H9 (cell line): ENCODE data around the gene ULK4. TPM values are rescaled to one million over a fixed set of nuclear protein-coding genes. Genes with fewer than 3 reads are reported as not detected.

Source experiments
- DNase-seq: peaks from one replicate; pipeline ENCODE4 v3.0.0-alpha.2; 2017
- H2AFZ ChIP-seq: one replicate; pipeline ENCODE4 v1.6.1; 2013; ENCODE audit warnings: mild to moderate bottlenecking, low read length, control low read depth, moderate library complexity
- H2AK5ac ChIP-seq: 2 replicates; pipeline ENCODE4 v1.6.1; 2013; ENCODE audit warnings: low read length, control low read depth, mixed read lengths; ENCODE audit not compliant: insufficient read length
- H2BK120ac ChIP-seq: one replicate; pipeline ENCODE4 v1.6.1; 2013; ENCODE audit warnings: low read depth, mild to moderate bottlenecking, low read length, control low read depth, inconsistent platforms; ENCODE audit not compliant: poor library complexity, severe bottlenecking
- H2BK12ac ChIP-seq: 2 replicates; pipeline ENCODE4 v1.6.1; 2013; ENCODE audit warnings: low read length, control low read depth, mixed read lengths, low read depth; ENCODE audit not compliant: insufficient read length
- H2BK15ac ChIP-seq: 2 replicates; pipeline ENCODE4 v1.6.1; 2013; ENCODE audit warnings: low read depth, low read length, control low read depth
- H2BK20ac ChIP-seq: one replicate; pipeline ENCODE4 v1.6.1; 2013; ENCODE audit warnings: low read depth, mild to moderate bottlenecking, low read length, control low read depth, inconsistent platforms; ENCODE audit not compliant: poor library complexity, severe bottlenecking
- H2BK5ac ChIP-seq: 2 replicates; pipeline ENCODE4 v1.6.1; 2013; ENCODE audit warnings: low read length, control low read depth, mixed read lengths; ENCODE audit not compliant: insufficient read length
- H3K14ac ChIP-seq: 2 replicates; pipeline ENCODE4 v1.6.1; 2013; ENCODE audit warnings: low read length, control low read depth; ENCODE audit not compliant: insufficient read depth
- H3K18ac ChIP-seq: 2 replicates; pipeline ENCODE4 v1.6.1; 2013; ENCODE audit warnings: low read depth, mild to moderate bottlenecking, mixed read lengths, low read length, control low read depth; ENCODE audit not compliant: insufficient read length
- H3K23ac ChIP-seq: 2 replicates; pipeline ENCODE4 v1.6.1; 2013; ENCODE audit warnings: low read length, control low read depth, mixed read lengths, low read depth; ENCODE audit not compliant: insufficient read length
- H3K23me2 ChIP-seq: 2 replicates; pipeline ENCODE4 v1.6.1; 2013; ENCODE audit warnings: low read depth, mild to moderate bottlenecking, mixed read lengths, low read length, control low read depth; ENCODE audit not compliant: insufficient read length, poor library complexity, severe bottlenecking
- H3K27ac ChIP-seq: 2 replicates; pipeline ENCODE4 v1.5.1; 2013; ENCODE audit warnings: low read length, control low read depth, mixed read lengths, low read depth; ENCODE audit not compliant: insufficient read length
- H3K27me3 ChIP-seq: 2 replicates; pipeline ENCODE4 v1.6.1; 2013; ENCODE audit warnings: low read length, control low read depth, inconsistent platforms; ENCODE audit not compliant: insufficient read depth
- H3K4ac ChIP-seq: 2 replicates; pipeline ENCODE4 v1.6.1; 2013; ENCODE audit warnings: low read depth, mild to moderate bottlenecking, control low read depth, inconsistent platforms, low read length, moderate library complexity
- H3K4me1 ChIP-seq: 2 replicates; pipeline ENCODE4 v1.6.1; 2013; ENCODE audit warnings: low read length, control low read depth, inconsistent platforms; ENCODE audit not compliant: insufficient read depth
- H3K4me2 ChIP-seq: 2 replicates; pipeline ENCODE4 v1.6.1; 2013; ENCODE audit warnings: low read length, control low read depth, mixed read lengths; ENCODE audit not compliant: insufficient read length, insufficient read depth
- H3K56ac ChIP-seq: 2 replicates; pipeline ENCODE4 v1.6.1; 2013; ENCODE audit warnings: low read depth, mild to moderate bottlenecking, mixed read lengths, low read length, control low read depth; ENCODE audit not compliant: insufficient read length
- H3K79me1 ChIP-seq: 2 replicates; pipeline ENCODE4 v1.6.1; 2013; ENCODE audit warnings: low read depth, mild to moderate bottlenecking, moderate library complexity, low read length, control low read depth, inconsistent platforms; ENCODE audit not compliant: insufficient read depth, poor library complexity, severe bottlenecking
- H3K79me2 ChIP-seq: 2 replicates; pipeline ENCODE4 v1.6.1; 2013; ENCODE audit warnings: low read length, control low read depth, inconsistent platforms; ENCODE audit not compliant: insufficient read depth
- H3K9ac ChIP-seq: 2 replicates; pipeline ENCODE4 v1.6.1; 2013; ENCODE audit warnings: low read length, control low read depth, mixed read lengths; ENCODE audit not compliant: insufficient read length; ENCODE audit errors: extremely low read depth
- H3K9me3 ChIP-seq: one replicate; pipeline ENCODE4 v1.6.1; 2013; ENCODE audit warnings: low read depth, low read length, inconsistent platforms; ENCODE audit not compliant: control insufficient read depth
- H3T11ph ChIP-seq: one replicate; pipeline ENCODE4 v1.6.1; 2013; ENCODE audit warnings: mild to moderate bottlenecking, low read length, control low read depth, inconsistent platforms
- H4K20me1 ChIP-seq: one replicate; pipeline ENCODE4 v1.6.1; 2013; ENCODE audit not compliant: control insufficient read depth, insufficient read length, insufficient read depth
- H4K5ac ChIP-seq: 2 replicates; pipeline ENCODE4 v1.6.1; 2013; ENCODE audit warnings: low read depth, mild to moderate bottlenecking, mixed read lengths, low read length, control low read depth; ENCODE audit not compliant: insufficient read length
- H4K8ac ChIP-seq: replicated peaks from 2 replicates; pipeline ENCODE4 v1.6.1; 2013; ENCODE audit warnings: low read length, control low read depth, mixed read lengths, low read depth; ENCODE audit not compliant: insufficient read length
- H4K91ac ChIP-seq: 2 replicates; pipeline ENCODE4 v1.6.1; 2013; ENCODE audit warnings: low read depth, mild to moderate bottlenecking, moderate library complexity, mixed read lengths, low read length, control low read depth; ENCODE audit not compliant: insufficient read length
- H3K27ac Mint-ChIP-seq, 3 experiments: 2 replicates in 2 of 3; 3 replicates in 1 of 3; pipeline ENCODE4 v1.8.0; 2020 to 2021; ENCODE audit warnings: mixed read lengths in 3 of 3, mild to moderate bottlenecking in 1 of 3, moderate library complexity in 1 of 3
- H3K27me3 Mint-ChIP-seq: 2 replicates; pipeline ENCODE4 v1.8.0; 2021; ENCODE audit warnings: low read depth, mild to moderate bottlenecking, moderate library complexity, mixed read lengths
- H3K36me3 Mint-ChIP-seq, 3 experiments: 2 replicates in 2 of 3; 3 replicates in 1 of 3; pipeline ENCODE4 v1.8.0; 2020 to 2021; ENCODE audit warnings: low read depth in 3 of 3, mixed read lengths in 3 of 3; ENCODE audit not compliant: insufficient read depth in 1 of 3
- H3K4me1 Mint-ChIP-seq, 2 experiments: 2 replicates each; pipeline ENCODE4 v1.8.0; 2020; ENCODE audit warnings: mixed read lengths in 2 of 2
- H3K4me3 Mint-ChIP-seq, 2 experiments: 2 replicates in 1 of 2; 3 replicates in 1 of 2; pipeline ENCODE4 v1.8.0; 2020 to 2021; ENCODE audit warnings: mild to moderate bottlenecking in 2 of 2, mixed read lengths in 2 of 2, moderate library complexity in 1 of 2
- H3K9me3 Mint-ChIP-seq, 2 experiments: 2 replicates in 1 of 2; 3 replicates in 1 of 2; pipeline ENCODE4 v1.8.0; 2020; ENCODE audit warnings: mild to moderate bottlenecking in 2 of 2, mixed read lengths in 2 of 2, moderate library complexity in 1 of 2
- CTCF ChIP-seq: fragments of 200-600 bp; sonication (generic); conservative IDR thresholded peaks from 3 replicates; pipeline ENCODE4 v1.8.0; 2021; ENCODE audit warnings: antibody characterized with exemption, mild to moderate bottlenecking
- WGBS: extraction: QIAGEN DNeasy Blood & Tissue Kit; methylation state at CpG from one replicate; pipeline ENCODE4 v1.1.7; 2013; ENCODE audit warnings: missing lambda C conversion rate, low lambda C conversion rate, mixed read lengths; ENCODE audit not compliant: insufficient read length; ENCODE audit errors: extremely low coverage; 5-methylcytosine and 5-hydroxymethylcytosine counted together
- total RNA-seq: library from RNA; stranded (reverse); gene quantifications from 2 replicates; pipeline ENCODE4 v1.2.1, GENCODE V29; 2021

Gene ULK4
- total RNA-seq, 1 experiment from 2014 or later = 12.9 TPM

- Mint-ChIP-seq H3K9me3 (no peaks in the 10 kb centered on the region; a peak in 1 of 5 replicates), H3K4me1 (peaks cover 29 to 33% of the 10 kb centered on the region in 2 experiments), H3K36me3 (no peaks in the 10 kb centered on the region), H3K27me3 (no peaks in the 10 kb centered on the region), H3K27ac (no peak overlapping the region), H3K4me3 (no peak overlapping the region)
- Histone ChIP-seq H3K14ac (no peak overlapping the region), H4K20me1 (no peaks in the 10 kb centered on the region), H2BK120ac (no peak overlapping the region), H2AFZ (no peak overlapping the region), H2BK15ac (no peak overlapping the region), H3K27me3 (no peaks in the 10 kb centered on the region), H3K18ac (no peak overlapping the region), H3K4me1 (peaks cover 6% of the 10 kb centered on the region), H2BK12ac (no peak overlapping the region), H3K23me2 (no peaks in the 10 kb centered on the region), H4K8ac (no peak overlapping the region), H3K27ac (no peak overlapping the region), H2BK20ac (no peak overlapping the region), H3K79me1 (no peaks in the 10 kb centered on the region), H3K56ac (no peak overlapping the region), H4K5ac (no peak overlapping the region), H3K79me2 (no peaks in the 10 kb centered on the region), H3K9me3 (no peaks in the 10 kb centered on the region), H2BK5ac (no peak overlapping the region), H3K9ac (no peak overlapping the region), H3K4me2 (no peak overlapping the region), H3K23ac (no peak overlapping the region), H3T11ph (no peak overlapping the region), H2AK5ac (no peak overlapping the region), H4K91ac (no peak overlapping the region), H3K4ac (no peak overlapping the region)
- no peak for DNase-seq
- no peak for TF ChIP-seq CTCF
- no CpG with 5 or more reads among the region's 2 CpGs for WGBS
Measured at GRCh38 chr3:41583014-41583413, 378.9 kb downstream of the ULK4 start.
